ENCODE results near the gene BCAS2.
"Not testable (repeated sequence)": the region's sequence is repeated elsewhere in the genome, so short reads cannot be mapped to it uniquely, and the experiment has no call there.

Gene BCAS2

DNA sequence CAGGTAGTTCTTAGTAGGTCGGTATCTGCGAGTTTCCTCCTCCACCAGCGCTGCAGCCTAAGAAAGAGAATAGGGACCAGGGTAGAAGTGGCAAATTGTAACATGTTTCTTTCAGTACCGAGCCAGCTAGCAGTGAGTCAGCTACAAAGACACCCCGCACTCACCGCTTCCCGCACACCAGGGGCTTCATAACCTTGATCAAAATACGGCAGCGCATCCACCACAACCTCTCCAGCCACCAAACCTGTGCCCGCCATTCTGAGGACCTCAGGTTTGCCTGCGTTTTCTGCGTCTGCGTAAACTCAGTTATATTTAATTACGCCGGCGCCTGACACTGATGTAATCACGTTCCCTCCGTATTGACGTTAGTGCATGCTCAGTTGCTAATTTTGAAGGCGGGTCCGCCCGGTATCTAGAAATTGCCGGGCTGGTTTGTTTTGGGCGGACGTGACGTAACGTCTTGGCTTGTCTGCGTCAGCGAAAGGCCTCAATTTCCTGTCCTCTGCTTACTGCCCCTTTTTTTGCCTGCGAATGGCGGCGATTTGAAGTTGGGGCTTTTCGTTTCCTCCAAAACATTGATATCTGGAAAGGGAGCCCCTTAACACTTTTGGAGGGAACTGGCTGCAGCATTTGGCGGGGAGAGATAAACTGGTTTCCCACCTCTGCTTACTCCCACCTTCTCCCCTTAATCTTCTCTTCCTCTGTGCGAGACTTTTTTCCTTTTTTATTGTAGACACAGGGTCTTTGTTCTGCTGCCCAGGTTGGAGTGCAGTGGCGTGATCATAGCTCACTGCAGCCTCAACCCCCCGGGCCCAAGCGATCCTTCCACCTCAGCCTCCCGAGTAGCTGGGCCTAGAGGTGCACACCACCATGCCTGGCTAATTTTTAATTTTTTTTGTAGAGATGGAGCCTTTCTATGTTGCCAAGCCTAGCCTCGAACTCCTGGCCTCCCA lies at the start of gene BCAS2:
Gene BCAS2 (minus strand): TSS at position 281 of the 953 bp plus-strand sequence. CDS start 24 bp downstream, at position 257.
- DNase-seq = peak; percentile 99

DNA sequence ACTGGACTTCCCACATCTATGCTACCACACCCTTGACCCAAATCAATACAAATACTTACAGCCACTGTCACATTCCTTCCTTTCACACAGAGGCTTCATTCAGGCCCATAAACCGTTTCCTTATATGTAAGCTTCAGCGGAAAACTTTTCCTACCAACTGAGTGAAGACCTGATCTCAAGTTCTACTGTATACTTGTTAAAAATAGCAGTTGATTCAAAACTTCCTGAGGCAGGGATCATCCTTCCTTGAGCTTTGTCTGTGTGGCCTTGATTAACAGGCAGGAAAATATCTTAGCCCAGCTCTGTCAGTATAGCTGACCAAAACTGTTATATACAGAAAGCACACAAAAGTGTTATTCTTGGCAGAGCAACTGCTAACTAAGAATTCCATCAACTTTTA lies 45.7 kb upstream of the BCAS2 start:
- DNase-seq = no peak

DNA sequence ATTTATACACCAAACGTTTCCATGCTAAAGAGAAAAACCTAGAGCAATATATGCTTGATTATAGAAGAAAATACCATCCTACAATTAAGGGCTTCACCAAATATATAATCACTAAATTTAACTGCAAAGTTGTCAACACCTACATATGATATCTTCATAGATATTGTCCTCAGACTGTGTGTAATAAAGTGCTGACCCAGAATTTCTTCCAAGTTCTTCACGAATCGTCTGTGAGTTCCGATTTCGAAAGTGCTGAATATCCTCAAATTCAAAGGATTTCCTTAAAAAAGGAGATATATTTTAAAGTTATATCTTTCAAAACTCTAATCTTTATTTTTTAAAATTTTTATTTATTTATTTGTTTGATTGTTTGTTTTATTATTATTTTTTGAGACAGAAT lies 41.9 kb upstream of the BCAS2 start:
- DNase-seq = no peak

DNA sequence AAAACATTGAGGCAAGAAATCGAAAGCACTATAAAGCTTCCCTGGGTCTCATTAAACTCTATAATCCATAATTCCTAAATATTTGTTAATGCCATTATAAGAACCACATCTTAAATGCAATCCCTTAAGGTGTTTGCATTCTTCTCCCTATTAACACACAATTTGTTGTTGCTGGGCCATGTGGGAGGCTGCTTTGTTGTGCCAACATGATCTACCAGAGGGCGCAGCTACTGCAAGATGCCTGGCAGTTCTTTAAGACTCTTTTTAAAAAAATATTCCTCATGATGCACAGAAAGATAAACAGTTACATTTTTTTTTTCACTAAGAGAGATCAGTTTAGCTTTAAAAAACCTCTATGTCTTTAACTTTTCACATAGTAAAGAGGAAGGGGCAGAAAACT lies 39.0 kb upstream of the BCAS2 start:
- peak; percentile 8 for DNase-seq

DNA sequence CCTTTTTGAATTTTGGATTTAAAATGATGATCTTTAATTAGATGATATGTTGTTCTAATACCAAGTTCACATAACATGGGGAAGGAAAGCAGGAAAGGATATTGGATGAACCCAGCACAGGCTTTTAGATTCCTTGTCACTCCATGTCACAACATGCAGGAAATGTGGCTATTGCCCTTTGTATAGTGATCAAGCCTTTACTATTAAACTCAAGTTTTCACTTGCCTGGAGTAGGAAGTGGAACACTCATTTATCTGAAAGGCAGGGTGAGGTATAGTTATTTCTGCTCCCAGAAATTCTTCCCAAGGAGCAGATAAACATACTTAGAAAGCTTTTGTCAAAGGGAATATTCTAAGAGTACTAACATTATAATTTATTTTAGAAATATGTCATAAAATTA lies 37.2 kb upstream of the BCAS2 start:
- no peak for DNase-seq

DNA sequence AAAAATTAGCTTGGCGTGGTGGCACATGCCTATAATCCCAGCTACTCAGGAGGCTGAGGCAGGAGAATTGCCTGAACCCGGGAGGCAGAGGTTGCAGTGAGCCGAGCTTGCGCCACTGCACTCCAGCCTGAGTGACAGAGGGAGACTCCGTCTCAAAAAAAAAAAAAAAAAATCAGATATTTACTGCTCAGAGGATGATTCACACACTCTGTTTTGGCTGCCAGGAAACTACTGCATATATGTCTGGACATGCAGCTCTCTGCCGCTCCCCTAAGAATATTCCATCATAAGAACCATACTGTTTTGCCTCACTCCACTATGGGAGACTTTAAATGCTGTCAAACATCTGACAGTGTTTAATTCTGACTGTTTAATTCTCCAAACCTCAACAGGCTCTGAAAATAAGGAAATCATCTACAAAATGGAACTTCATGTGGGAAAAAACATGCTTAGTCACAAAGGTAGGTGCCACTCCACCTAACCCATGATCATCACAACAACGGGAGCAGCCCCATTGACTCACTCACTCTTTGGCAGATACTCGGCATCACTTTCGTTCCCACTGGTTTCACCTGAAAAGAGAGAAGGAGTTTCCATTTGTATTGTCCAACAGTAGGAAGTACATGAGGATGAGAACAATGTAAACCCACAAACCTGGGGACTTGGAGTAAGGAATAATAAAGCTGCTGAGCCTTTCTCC lies 29.3 kb upstream of the BCAS2 start:
- no peak for DNase-seq

DNA sequence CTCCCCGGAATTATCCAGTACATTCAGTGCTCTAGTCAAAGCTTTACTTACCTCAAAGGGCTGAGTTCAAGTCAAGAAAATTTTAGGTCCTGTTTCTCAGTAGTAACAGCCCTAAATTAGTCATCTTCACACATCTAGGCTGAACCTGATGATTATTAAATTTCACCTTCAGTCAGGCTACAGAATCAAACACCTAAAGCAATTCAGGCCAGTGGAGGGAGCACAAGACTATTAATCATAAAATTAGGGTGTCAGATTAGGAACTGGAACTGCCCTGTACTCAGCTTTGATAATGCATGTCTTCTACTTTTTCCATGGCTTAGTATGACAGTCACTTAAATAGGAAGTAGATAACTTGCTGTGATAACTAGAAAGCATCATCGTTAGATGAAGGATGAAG lies 28.4 kb upstream of the BCAS2 start:
- peak; percentile 1 for DNase-seq

DNA sequence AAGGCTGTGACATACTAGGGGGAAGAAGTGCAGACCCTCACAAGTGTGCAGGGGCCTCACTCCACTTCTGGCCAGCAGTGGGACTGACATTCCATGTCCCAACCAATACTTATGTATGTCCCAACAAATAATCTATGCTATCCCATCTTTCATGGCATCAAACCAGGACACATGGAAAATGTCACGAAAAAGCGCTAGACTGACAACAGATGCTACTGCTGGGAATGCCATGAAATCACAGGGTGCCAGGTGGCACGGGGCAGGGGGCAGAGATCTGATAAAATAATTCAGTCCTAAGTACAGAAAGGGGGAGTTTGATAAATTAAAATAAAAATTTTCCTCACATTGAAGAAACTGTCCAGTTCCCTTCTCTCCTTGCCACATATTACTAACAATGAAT lies 27.6 kb upstream of the BCAS2 start:
- DNase-seq = no peak

DNA sequence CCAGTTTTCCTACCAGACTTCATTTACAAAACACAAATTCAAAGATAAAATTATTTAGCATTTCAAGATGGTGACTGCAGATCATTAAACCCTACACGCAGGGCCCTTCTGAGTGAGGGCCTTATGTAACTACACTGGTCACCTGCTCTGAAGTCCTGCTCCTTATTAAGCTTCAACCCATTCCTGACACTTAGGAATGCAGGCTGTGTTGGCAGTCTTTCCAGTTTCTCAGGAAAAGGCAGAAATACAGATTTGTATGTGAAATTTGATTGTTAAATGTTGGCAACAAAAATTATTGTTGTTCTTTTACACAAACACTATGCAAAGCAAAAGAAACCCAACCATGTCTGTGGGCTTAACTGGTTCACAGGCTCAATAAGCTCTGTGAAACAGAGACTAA lies 25.8 kb upstream of the BCAS2 start:
- no peak for DNase-seq

DNA sequence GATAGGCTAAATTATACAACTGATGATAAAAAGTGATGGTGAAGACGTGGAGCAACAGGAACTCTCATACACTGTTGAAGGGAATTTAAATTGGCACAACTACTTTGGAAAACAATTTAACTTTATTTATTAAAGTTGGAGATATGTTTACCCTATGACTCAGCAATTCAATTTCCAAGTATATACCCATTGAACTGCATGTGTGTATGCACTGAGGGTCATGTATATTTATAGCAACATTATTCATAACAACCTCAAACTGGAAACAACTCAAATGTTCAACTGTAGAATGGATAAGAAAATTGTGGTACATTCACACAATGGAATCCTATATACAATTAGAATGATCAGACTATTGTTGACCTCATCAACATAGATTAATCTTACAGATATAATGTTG lies 16.5 kb upstream of the BCAS2 start:
- no peak for DNase-seq

DNA sequence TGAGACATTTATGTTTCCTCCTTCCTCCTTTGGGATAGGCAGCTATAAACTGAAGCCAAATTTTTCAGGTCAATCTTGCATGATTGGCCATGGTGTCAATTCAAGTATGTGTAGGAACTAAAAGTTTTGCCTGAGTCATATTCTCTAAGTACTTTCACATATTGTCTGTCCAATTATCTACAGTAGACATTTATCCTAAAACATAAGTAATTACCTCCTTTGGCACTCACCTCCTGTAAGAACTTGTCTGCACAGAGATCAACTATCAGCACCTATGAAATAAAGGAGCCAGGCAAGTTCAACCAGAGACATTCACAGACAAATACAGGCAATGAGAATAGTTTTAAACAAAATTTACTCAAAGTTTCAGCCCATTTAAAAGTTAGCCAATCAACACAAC lies 14.2 kb upstream of the BCAS2 start:
- DNase-seq = no peak

DNA sequence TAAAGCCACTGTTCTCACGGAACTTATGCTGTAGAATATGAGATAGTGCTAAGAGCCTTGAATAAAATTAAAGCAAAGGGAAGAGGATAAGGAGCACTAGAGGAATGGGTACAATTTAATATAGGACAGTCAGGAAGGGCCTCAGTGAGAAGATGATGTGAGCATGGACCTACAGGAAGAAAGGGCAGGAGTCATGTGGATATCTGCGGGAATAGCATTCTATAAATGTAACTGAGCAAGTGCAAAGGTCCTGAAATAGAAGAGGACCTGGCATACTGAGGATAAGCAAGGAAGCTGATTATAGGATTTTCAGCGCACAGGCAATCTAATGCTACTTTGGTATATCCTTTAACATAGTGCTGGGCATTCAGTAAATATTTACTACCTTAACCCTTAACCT lies 12.6 kb upstream of the BCAS2 start:
- no peak for DNase-seq

DNA sequence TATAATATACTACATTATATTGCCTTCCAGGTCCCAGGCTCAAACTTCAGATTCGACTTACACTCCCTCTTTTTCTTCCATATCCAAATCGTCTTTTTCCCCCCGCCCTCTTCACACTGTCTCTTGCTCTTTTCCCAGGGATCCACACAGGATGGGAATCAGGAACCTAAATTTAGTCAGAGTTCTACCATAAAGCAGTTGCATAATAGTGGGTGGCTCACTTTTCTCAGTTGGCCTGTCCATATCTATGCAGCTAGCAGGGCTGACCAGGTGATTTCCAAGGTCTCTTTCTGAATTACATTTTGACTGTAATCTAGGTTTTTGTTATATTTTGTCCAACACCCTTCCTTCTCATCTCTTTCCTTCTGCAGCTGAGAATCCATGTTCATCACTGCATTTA lies 7.7 kb upstream of the BCAS2 start:
- no peak for DNase-seq

DNA sequence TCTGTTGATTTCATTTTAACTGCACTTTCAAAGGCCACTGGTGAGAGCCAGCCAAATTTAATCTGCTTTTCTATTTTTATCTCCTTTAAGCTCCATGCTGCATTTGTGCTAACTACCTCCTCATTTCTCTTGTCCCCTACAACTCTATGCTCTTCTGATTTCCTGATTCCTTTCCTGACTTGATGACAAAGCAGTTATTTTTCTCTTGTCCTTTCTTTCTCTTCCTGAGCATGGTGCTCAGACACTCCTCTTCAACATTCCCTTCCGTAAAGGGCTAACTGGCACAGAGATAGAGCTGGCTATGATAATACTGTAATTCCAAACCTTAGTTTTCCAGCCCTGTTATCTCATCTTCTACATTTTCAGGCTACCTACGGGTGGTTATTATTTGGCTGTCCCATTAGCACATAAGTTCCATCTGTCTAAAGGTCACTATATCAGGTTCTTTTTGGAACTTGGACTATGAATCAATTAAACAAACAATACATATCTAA lies 6.8 kb upstream of the BCAS2 start:
- DNase-seq = no peak

DNA sequence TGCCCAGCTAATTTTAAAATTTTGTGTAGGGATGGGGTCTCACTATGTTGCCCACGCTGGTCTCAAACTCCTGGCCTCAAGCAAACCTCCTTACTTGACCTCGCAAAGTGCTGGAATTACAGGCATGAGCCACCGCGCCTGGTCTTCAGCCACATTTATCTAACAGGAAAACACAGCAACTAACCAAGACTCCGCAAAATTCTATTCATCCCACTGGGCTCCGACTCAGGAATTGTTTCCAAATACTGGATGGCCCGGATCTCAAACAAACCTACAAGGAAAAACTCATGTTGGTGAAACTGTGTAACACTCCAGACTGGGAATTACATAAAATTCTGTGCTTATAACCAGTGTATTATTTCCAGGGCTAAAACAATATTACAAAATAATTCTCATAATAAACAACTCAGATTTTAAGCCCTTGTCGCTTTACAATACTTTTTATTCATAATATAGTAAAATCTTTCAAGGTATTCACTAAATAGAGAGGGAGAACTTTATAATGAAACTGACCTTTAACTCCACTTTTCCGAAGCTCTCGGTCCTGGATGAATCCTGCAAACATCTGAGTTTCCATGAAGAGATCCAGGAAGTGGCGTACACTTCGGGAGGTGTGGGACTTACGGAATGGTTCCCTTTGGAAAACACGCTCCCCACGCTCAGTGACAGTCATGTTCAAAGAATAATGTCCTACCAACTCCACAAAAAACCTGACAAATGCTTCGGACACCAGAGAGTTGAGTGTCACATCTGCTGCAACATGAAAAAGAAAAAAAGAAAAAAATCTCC lies 6.0 kb upstream of the BCAS2 start:
- no peak for DNase-seq

DNA sequence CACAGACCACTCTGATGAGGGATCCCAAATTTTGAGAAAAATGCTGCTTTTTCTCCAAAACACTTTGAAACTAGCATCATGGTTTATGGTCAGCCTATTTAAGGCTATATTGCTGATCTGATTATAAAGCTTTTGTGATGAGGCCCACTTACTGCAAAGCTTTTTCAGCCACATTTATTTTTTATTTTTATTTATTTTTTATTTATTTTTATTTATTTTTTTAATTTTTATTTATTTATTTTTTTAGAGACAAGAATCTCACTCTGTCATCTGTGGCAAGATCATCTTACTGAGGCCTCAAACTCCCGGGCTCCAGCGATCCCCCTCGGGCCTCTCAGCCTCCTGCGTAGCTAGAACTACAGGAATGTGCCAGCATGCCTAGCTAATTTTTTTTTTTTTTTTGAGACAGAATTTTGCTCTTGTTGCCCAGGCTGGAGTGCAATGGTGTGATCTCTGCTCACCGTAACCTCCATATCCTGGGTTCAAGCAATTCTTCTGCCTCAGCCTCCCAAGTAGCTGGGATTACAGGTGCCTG lies 5.2 kb upstream of the BCAS2 start:
- no peak for DNase-seq

DNA sequence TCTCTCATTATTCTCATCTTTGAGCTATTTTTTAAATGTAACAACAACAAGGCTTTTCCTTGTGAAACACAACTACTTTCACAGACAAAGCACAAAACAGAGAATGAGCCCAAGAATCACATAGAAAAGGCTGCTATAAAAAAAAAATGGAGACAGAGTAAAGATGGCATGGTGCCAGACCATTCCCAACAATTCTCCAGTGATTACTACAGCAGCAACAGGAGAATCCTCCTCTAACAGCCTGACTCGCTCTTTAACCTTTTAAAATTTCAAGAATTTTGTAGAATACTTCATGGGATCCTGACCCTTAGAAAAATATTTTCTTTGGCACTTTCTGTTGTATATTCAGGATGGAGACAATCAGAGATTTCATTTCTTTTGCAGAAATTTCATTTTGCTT lies 3.8 kb upstream of the BCAS2 start:
- DNase-seq = no peak

DNA sequence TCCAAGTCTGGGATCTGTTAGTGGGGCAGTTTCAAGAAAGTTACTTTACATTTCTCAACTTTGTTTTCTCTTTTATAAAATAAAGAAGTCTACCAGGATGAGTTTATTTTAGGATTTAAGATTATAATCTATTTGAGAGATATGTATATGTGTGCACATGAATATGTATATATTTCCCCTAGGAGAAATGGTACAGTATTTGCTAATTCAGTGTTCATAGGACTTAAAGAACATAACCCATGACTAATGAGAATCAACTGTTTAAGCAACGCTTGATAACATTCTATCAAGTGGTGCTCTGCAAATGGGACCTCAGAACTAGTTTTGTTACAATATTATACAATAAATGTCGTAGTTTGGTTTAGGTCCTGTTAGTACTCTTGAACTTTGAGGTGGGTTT lies 7.0 kb downstream of the BCAS2 start:
- DNase-seq = no peak

DNA sequence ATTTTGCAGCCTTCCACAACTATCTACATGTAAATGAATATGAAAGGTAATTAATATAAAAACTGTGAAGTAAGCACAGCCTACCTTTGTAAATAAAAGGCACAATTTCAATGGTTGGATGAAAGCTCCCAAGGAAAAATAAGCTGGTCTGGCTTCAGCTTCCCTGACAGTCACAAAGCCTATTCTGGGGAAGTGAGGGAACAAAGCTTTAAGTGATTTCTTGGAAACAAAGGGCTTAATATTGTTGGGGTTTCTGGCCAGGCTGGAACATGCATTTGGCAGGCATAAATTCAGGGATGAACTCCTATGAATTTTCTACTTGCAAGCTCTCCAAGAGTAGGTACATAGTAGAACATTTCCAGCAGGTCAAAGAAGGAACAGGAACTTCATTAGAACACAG lies 17.3 kb downstream of the BCAS2 start:
- no peak for DNase-seq

DNA sequence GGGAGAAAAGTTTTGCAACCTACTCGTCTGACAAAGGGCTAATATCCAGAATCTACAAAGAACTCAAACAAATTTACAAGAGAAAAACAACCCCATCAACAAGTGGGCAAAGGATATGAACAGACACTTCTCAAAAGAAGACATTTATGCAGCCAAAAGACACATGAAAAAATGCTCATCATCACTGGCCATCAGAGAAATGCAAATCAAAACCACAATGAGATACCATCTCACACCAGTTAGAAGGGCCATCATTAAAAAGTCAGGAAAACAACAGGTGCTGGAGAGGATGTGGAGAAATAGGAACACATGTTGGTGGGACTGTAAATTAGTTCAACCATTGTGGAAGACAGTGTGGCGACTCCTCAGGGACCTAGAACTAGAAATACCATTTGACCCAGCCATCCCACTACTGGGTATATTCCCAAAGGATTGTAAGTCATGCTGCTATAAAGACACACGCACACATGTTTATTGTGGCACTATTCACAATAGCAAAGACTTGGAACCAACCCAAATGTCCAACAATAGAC lies 18.4 kb downstream of the BCAS2 start:
- DNase-seq = not testable (repeated sequence)

DNA sequence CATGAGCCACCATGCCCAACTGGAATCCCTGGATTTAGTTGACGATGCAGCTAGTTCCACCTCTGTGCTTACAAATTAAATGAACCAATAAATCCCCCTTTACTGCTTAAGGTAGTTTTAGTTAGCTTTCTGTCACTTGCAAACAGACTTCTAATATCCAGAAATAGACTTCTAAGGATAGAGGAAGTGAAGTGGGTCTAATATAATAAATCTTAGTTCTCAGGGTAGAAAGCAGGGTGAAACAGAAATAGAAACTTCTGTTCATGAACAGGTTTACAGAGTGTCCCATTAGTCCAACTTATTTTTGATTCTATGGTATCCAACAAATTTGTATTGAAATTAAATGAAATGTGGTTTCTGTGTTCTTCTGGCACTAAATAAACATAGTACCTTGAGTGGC lies 20.1 kb downstream of the BCAS2 start:
- no peak for DNase-seq

DNA sequence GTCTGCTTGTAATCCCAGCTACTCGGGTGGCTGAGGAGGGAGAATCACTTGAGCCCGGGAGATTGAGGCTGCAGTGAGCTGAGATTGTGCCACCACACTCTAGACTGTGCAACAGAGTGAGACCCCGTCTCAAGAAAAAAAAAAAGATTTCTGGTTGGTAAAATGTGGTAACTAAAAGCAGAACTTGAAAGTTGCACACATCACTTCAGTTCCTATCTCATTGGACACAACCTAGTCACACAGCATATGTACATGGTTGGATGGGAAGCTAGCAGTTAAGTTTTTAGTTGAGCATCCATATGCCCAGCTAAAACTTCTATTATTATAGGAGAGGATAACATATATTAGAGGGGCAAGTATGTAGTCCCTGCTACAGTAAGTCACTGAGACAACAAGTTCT lies 22.1 kb downstream of the BCAS2 start:
- peak; percentile 48 for DNase-seq

DNA sequence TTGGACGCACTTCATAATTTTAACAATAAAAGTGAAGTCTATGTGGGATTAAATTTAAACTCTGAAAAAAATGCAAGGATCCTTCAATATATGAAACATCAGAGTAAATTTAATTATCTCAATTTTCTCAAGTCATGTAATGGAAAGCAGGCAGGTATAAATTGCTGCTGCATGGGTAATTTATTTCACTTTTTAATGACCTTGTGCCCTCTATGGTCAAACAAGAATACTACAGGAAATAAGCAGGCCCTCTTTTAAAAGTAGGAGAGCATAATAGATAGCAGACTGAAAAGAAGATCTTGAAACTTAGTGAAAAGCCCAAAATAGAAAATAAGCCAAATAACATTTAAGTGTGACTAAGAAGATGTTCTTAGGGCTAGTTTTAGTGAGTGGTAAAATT lies 22.9 kb downstream of the BCAS2 start:
- peak; percentile 70 for DNase-seq

Measured in hematopoietic multipotent progenitor cell treated with erythropoietin and hydrocortisone succinate and interleukin-3 and kit ligand, for 4 days (in vitro differentiated cells).